ENCODE measurements around the gene CIT. TPM values are rescaled to one million over a fixed set of nuclear protein-coding genes. Genes with fewer than 3 reads are reported as not detected.

Gene CIT
- total RNA-seq, 1 donor from 2014 or later = 98.5 TPM

DNA sequence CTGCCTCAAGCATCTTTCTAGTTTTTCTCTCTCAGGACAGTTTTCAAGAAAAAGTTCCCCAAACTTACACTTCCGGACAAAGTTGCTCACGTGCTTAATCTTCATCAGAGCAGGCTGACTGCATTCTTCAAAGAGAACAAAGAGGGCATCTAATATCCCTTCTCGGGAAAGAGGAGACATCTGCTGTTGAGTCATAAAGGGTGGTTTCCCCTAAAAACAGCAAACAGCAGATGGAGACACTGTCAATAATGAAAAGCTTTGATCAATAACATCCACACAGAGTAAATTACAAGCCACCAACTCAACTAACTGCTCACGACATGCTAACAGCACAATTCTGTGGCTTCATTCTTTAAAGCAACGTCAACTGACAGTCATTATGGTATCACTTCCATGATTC, 8.1 kb downstream of the CIT start:
- Histone ChIP-seq H3F3A (ENCODE audit: low read depth) (no peaks in the 10 kb centered on the region), H4K20me1 (ENCODE audit: low read depth) (no peaks in the 10 kb centered on the region), H3K79me2 (ENCODE audit: low read depth) (peaks cover 2% of the 10 kb centered on the region), H2AFZ (replicated peaks) (no peak overlapping the region), H3K27ac (no peak overlapping the region), H3K4me2 (no peak overlapping the region), H3K9ac (no peak overlapping the region), H3K4me3 (no peak overlapping the region), H3K36me3 (peaks cover 20% of the 10 kb centered on the region), H3K27me3 (no peaks in the 10 kb centered on the region), H3K9me3 (ENCODE audit: low read depth) (no peaks in the 10 kb centered on the region), H3K4me1 (no peaks in the 10 kb centered on the region)
- H3K4me1 Mint-ChIP-seq = no peaks in the 10 kb centered on the region
- no peaks in the 10 kb centered on the region for H3K27me3 Mint-ChIP-seq (ENCODE audit: insufficient read depth, low read depth)
- DNase-seq (ENCODE audit: low spot score) = no peak
- H3K36me3 Mint-ChIP-seq = peaks cover 25% of the 10 kb centered on the region
- TF ChIP-seq, protein P1, sequence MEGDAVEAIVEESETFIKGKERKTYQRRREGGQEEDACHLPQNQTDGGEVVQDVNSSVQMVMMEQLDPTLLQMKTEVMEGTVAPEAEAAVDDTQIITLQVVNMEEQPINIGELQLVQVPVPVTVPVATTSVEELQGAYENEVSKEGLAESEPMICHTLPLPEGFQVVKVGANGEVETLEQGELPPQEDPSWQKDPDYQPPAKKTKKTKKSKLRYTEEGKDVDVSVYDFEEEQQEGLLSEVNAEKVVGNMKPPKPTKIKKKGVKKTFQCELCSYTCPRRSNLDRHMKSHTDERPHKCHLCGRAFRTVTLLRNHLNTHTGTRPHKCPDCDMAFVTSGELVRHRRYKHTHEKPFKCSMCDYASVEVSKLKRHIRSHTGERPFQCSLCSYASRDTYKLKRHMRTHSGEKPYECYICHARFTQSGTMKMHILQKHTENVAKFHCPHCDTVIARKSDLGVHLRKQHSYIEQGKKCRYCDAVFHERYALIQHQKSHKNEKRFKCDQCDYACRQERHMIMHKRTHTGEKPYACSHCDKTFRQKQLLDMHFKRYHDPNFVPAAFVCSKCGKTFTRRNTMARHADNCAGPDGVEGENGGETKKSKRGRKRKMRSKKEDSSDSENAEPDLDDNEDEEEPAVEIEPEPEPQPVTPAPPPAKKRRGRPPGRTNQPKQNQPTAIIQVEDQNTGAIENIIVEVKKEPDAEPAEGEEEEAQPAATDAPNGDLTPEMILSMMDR (IDR thresholded peaks at IDR 0.05) = no peak
- no peak for TF ChIP-seq EZH2phosphoT487 (IDR thresholded peaks at IDR 0.05)
- no peak for TF ChIP-seq EZH2 (IDR thresholded peaks at IDR 0.05)
- no peak overlapping the region for H3K4me3 Mint-ChIP-seq
- H3K27ac Mint-ChIP-seq = no peak overlapping the region
- H3K9me3 Mint-ChIP-seq = no peaks in the 10 kb centered on the region

GRCh38 chr12:119864591-119864990, 12.5 kb downstream of the CIT start:
- no peak overlapping the region for H3K4me2 ChIP-seq
- no peak overlapping the region for H3K27ac Mint-ChIP-seq
- DNase-seq (ENCODE audit: low spot score) = no peak
- no peaks in the 10 kb centered on the region for H3K9me3 Mint-ChIP-seq
- TF ChIP-seq, protein P1 (IDR thresholded peaks at IDR 0.05) = no peak
- TF ChIP-seq EZH2phosphoT487 (IDR thresholded peaks at IDR 0.05) (no peak), EZH2 (IDR thresholded peaks at IDR 0.05) (no peak)
- H3K9me3 ChIP-seq (ENCODE audit: low read depth) = no peaks in the 10 kb centered on the region
- H3K4me3 Mint-ChIP-seq = no peak overlapping the region
- H3K36me3 Mint-ChIP-seq = peaks cover 25% of the 10 kb centered on the region
- no peaks in the 10 kb centered on the region for H3K27me3 ChIP-seq
- peaks cover 6% of the 10 kb centered on the region for H3K79me2 ChIP-seq (ENCODE audit: low read depth)
- H4K20me1 ChIP-seq (ENCODE audit: low read depth) = no peaks in the 10 kb centered on the region
- H3K4me3 ChIP-seq = no peak overlapping the region
- H3K4me1 Mint-ChIP-seq = no peaks in the 10 kb centered on the region
- no peak overlapping the region for H3K27ac ChIP-seq
- H2AFZ ChIP-seq (replicated peaks) = no peak overlapping the region
- no peak overlapping the region for H3K9ac ChIP-seq
- peaks cover 10% of the 10 kb centered on the region for H3K36me3 ChIP-seq
- H3K4me1 ChIP-seq = no peaks in the 10 kb centered on the region
- H3F3A ChIP-seq (ENCODE audit: low read depth) = no peaks in the 10 kb centered on the region
- no peaks in the 10 kb centered on the region for H3K27me3 Mint-ChIP-seq (ENCODE audit: insufficient read depth, low read depth)

- no peaks in the 10 kb centered on the region for H3K27me3 Mint-ChIP-seq (ENCODE audit: insufficient read depth, low read depth)
- Histone ChIP-seq H3K4me1 (no peaks in the 10 kb centered on the region), H3K36me3 (no peaks in the 10 kb centered on the region), H3K27ac (no peak overlapping the region), H3K79me2 (ENCODE audit: low read depth) (peaks cover 50% of the 10 kb centered on the region), H3K4me3 (no peak overlapping the region), H2AFZ (replicated peaks) (no peak overlapping the region), H4K20me1 (ENCODE audit: low read depth) (peaks cover 11% of the 10 kb centered on the region), H3K9me3 (ENCODE audit: low read depth) (no peaks in the 10 kb centered on the region), H3F3A (ENCODE audit: low read depth) (no peaks in the 10 kb centered on the region), H3K9ac (no peak overlapping the region), H3K4me2 (no peak overlapping the region), H3K27me3 (no peaks in the 10 kb centered on the region)
- TF ChIP-seq, protein P1 (IDR thresholded peaks at IDR 0.05) = no peak
- TF ChIP-seq EZH2 (IDR thresholded peaks at IDR 0.05) (no peak), EZH2phosphoT487 (IDR thresholded peaks at IDR 0.05) (no peak)
- H3K4me3 Mint-ChIP-seq = no peak overlapping the region
- DNase-seq (ENCODE audit: low spot score) = no peak
- H3K36me3 Mint-ChIP-seq = peaks cover 30% of the 10 kb centered on the region
- H3K9me3 Mint-ChIP-seq = no peaks in the 10 kb centered on the region
- no peak overlapping the region for H3K27ac Mint-ChIP-seq
- no peaks in the 10 kb centered on the region for H3K4me1 Mint-ChIP-seq
Observed at GRCh38 chr12:119859241-119859640, 17.9 kb downstream of the CIT start.

Data from neural progenitor cell (in vitro differentiated cells).